ENCODE results near the gene ZNF784.

GRCh38 chr19:55671054-55671378, 46.6 kb upstream of the ZNF784 start:
- TF ChIP-seq TAF1 (IDR thresholded peaks at IDR 0.05; ENCODE audit: low read depth, low read length), result no peak
- no peak for TF ChIP-seq POLR2AphosphoS5 (IDR thresholded peaks at IDR 0.05; ENCODE audit: low read depth, low read length)
